ENCODE data around the gene CCDC6.
"Not testable (repeated sequence)": the region's sequence is repeated elsewhere in the genome, so short reads cannot be mapped to it uniquely, and the experiment has no call there.

The CCDC6 gene

GRCh38 chr10:59905731-59906416 is 482 bp downstream of the CCDC6 start:
- no peak for DNase-seq (ENCODE audit: low spot score)

- no peak for DNase-seq (ENCODE audit: low spot score)
Measured at GRCh38 chr10:59905066-59905730, 1.2 kb downstream of the CCDC6 start.

DNA sequence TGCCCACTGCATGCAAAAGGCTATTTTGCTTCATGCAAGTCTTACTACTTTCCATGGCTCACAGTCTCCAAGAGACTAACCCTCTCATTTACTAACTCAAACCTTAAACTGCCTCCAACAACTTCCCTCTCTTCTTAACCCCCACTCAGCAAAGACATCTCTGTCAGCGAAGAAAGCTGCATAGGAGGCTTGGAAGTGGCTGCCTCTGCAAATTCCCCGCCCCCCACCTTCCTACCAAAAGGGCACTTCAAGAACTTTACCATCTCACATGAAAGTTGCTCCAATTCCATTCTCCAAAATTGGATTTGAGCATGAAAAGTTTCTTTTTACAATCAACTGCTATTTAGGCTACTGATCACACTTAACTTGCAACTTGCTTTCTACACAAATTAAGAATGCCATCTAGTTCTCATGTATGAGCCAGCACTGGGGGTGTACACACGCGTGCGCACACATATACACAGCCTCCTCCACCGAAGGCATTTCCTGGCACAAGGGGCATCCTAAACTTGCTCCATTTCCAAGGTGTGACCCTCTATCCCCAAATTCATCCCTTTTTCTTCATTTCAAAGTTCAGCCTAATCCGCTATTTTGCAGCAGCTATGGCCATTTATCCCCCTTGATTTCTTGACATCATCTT is 1.8 kb downstream of the CCDC6 start:
- no peak for DNase-seq (ENCODE audit: low spot score)

GRCh38 chr10:59903871-59904270 is 2.5 kb downstream of the CCDC6 start:
- no peak for DNase-seq (ENCODE audit: low spot score)

DNA sequence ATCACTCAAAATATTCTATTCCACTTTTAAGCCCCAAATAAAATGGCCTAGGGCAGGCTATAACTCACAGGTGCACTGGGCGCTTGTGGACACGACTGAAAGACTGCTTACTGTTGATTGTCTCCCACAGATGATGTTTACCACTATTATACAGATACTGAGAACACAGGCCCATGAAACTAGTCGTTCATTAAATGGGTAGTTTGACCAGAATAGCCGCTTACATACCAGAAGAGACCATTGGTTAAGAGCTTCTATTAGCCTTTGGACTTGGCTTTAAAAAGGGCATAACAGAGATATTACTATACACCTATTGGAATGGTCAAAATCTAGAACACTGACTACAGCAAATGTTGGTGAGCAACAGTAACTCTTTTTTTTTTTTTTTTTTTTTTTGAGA is 4.3 kb downstream of the CCDC6 start:
- no peak for DNase-seq (ENCODE audit: low spot score)

DNA sequence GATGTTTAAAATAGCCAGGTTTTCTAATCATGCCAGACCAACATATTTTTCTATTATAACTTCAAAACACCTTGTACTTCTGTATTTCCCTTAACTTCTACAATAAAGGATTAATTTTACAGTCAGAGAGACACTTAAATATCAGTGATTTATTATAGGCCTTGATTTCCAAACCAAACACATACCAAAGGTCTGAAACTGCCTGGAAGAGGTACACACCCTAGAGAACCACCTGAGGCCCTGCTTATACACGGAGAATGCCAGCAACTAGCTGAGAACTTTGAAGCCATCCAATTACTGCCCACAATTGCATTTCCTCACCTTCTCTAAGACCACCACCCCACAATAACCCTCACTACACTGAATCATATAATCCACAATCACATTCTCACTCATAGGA is 4.9 kb downstream of the CCDC6 start:
- DNase-seq (ENCODE audit: low spot score) = no peak

DNA sequence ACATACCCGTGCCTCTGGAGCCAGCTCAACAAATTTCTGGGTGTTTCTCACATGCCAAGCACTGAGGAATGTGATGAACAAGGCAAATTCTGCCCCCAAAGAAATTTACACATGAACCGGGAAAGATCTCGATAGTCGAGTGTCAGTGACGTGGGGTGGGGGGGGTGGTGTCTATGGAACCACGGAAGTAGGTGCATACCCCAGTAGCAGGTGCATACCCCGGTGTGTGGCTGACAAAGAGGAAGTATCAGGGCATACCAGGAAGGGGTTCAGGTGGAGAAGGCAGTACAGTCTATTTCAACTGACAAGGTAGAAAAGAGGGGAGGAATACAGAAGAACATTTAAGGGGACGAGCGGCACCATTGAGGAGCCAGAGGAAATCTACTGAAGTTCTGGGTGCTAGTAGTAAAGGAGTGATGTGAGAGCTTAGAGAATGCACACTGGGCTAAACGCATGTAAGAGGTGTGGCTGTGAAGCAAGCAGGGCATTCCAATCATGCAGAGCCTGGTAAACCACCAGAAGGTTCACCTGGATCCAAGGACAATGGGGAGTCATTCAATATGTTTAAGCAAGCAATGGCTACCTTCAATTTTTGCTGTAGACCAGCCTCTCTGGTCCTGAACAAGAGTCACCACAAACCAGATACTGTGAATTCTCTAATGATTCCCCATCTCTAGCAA is 6.2 kb downstream of the CCDC6 start:
- DNase-seq (ENCODE audit: low spot score) = no peak

GRCh38 chr10:59898125-59898835 is 8.1 kb downstream of the CCDC6 start:
- DNase-seq (ENCODE audit: low spot score) = no peak

DNA sequence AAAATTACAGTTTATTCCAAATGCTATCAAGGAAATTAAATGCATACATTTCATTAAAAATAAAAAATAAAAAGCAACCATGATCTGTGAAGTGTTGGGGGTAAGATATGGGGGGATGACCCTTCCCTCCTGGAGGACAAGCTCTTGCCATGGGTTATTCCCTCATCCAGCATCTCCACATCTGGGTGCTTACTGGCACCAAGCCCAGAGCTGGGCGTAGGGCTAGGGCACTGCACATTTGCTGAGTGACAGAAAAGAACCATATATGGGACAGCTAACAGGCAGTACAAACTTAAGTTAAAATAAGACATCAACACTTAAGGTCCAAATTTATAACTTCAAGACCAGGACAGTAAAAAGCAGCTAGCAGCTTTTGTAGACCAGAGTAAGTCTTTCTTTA is 10.2 kb downstream of the CCDC6 start:
- no peak for DNase-seq (ENCODE audit: low spot score)

- DNase-seq (ENCODE audit: low spot score) = no peak
Measured at GRCh38 chr10:59895629-59896116, 10.7 kb downstream of the CCDC6 start.

DNA sequence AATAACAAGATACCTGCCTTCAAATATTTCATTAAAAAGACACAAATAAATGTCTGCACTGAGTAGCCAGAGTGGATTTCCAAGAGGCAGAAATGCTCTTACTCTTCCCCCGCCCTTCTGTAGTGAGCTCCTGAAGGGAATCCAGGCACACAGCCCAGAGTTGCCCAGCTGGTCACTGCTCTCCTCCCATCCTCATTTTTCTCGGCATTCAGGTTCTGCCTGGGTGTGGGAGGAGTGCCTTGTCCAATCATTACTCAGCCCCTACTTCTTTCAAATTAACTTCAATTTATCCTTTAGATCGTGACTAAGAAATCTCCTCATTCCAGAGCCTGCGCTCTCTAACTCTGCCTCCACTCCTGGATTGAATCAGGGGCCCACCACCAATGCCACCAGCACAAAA is 12.2 kb downstream of the CCDC6 start:
- no peak for DNase-seq (ENCODE audit: low spot score)

- no peak for DNase-seq (ENCODE audit: low spot score)
Measured at GRCh38 chr10:59892697-59893096, 13.7 kb downstream of the CCDC6 start.

DNA sequence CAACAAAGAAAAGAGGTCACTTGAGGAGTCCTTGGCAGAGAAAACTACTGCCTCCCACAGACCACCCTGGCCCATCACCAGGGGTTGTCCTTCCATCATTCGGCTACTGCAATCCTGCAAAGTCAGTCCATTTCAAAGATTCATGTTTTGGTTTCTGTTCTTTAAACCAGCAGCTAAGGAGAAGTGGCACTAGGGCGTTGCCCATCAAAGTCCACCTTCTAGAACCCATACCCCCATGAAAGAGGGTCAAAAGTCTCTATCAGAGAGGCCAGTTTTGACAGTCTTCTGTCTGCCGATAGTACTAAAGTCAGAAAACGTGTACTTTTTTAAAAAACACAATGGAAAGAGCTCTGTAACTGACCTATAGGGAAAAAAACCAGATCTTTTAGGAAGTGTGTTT is 14.4 kb downstream of the CCDC6 start:
- DNase-seq (ENCODE audit: low spot score) = no peak

GRCh38 chr10:59891349-59891748 is 15.0 kb downstream of the CCDC6 start:
- no peak for DNase-seq (ENCODE audit: low spot score)

- no peak for DNase-seq (ENCODE audit: low spot score)
Measured at GRCh38 chr10:59888781-59889435, 17.4 kb downstream of the CCDC6 start.

DNA sequence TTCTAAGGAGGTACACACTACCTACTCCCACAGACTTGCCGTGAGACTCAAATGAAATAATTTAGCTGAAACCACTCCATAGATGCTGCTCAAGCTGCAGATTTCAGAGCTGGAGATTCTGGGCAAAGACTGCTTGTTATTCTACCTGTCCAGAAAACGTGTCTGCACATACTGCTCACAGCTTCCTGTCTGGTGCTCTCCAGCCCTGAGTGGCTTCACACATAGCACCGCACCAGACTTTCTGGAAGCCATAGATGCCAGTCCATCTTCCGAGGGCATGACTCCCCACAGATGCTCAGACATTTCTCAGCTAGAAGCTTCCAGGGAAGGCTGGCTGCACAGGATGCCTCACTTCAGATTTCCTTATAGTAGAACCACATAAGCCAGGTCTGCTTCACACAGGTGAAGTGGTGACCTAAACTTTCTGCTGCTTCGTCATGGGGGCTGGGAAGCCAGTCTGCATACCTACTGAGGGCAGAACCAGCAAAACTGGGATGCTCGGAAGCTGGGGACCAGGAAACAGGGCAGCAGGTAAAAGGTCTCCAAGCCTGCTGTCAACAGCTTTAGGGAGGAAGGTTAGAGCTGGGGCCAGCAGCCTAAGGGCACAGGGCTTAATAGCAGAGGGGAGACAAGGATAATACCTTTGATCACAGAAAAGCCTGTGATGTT is 18.2 kb downstream of the CCDC6 start:
- no peak for DNase-seq (ENCODE audit: low spot score)

DNA sequence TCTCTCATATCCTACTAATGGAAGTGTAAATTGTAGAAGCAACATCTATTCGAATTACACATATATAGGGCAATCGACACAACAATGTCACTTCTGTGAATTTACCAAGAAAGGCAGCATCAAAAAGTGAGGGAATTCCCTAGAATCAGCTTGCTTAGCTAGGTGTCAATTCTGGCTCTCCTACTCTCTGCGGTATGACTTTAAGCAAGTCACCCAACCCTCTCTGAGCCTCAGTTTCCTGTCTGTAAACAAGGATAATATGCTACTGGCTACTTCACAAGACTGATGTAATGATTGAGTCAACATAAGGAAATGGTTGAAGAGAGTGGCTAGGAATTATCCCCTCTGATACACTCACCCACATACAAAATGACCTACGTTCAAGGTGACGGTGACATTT is 19.4 kb downstream of the CCDC6 start:
- DNase-seq (ENCODE audit: low spot score) = no peak

DNA sequence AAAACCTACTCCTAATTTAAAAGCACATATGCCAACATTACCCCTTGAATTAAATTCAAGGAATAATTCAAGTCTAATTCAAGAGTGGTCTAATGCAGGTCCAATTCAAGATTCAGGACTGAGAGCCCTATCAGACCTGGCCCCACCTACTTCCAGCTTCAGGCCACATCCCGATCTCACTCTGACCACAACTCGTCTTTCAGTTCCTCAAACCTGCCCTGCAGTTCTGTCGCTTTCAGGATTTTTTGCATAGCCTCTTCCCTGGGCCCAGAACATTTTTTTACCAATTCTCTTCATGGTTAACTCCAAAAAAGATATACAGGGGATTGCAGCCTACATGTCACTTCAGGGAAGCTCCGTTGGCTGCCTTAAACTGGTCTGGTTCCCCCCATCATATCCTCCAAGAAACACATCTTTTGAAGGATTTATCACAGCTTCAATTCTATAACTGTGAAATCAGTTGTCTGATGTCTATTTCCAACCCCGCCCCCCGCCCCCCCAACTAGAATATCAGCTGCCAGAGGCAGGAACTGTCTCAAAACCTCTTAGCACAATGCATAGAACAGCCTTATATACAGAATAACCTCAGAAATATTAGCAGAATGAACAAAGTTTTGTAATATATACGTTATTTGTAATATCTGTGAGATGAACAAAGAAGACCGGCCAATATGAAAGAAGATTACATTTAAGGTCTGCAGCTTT is 20.8 kb downstream of the CCDC6 start:
- DNase-seq (ENCODE audit: low spot score) = no peak

DNA sequence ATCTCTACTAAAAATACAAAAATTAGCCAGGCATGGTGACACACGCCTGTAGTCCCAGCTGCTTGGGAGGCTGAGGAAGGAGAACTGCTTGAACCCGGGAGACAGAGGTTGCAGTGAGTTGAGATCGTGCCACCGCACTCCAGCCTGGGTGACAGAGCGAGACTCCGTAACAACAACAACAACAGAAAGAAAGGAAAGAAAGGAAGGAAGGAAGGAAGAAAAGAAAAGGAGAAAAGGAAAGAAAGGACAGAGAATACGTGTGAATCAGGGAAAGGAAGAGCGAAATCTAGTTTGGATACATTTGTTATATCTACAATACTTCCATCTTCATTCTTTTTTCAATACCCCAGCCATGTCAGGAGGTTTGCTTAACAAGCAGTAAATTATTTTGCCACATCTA is 21.5 kb downstream of the CCDC6 start:
- DNase-seq (ENCODE audit: low spot score) = not testable (repeated sequence)

GRCh38 chr10:59881640-59882039 is 24.7 kb downstream of the CCDC6 start:
- no peak for DNase-seq (ENCODE audit: low spot score)
